DND-41 (cell line): ENCODE measurements around the gene USP50.

Experiments
- ATAC-seq: fragments of 200-7000 bp; cut with Tn5 transposase; 3 replicates; pipeline ENCODE4 v1.9.1; 2021; ENCODE audit warnings: low read depth; ENCODE audit not compliant: insufficient read depth
- DNase-seq: peaks from one replicate; pipeline ENCODE4 v3.0.0-alpha.2; 2020
- H2AFZ ChIP-seq: 2 replicates; pipeline ENCODE4 v1.6.0; 2012; ENCODE audit warnings: low read depth, low read length
- H3K27ac ChIP-seq: 2 replicates; pipeline ENCODE4 v1.5.1; 2012; ENCODE audit warnings: low read length, inconsistent platforms
- H3K27me3 ChIP-seq: fragments of 200-600 bp; sonication (generic); 2 replicates; pipeline ENCODE4 v1.6.0; 2012; ENCODE audit warnings: low read length, mild to moderate bottlenecking, inconsistent platforms; ENCODE audit not compliant: insufficient read depth, poor library complexity
- H3K36me3 ChIP-seq: 2 replicates; pipeline ENCODE4 v1.5.1; 2012; ENCODE audit warnings: low read length, inconsistent platforms; ENCODE audit not compliant: insufficient read depth
- H3K4me1 ChIP-seq: 2 replicates; pipeline ENCODE4 v1.5.1; 2012; ENCODE audit warnings: mild to moderate bottlenecking, low read length; ENCODE audit not compliant: insufficient read depth
- H3K4me2 ChIP-seq: 2 replicates; pipeline ENCODE4 v1.6.0; 2012; ENCODE audit warnings: mild to moderate bottlenecking, moderate library complexity, low read length, inconsistent platforms; ENCODE audit not compliant: insufficient read depth
- H3K4me3 ChIP-seq, 2 experiments: fragments of 200-600 bp in 1 of 2; shearing (Covaris generic) in 1 of 2; 2 replicates each; pipeline ENCODE4 v1.5.1; 2012 to 2016; ENCODE audit warnings: inconsistent platforms in 2 of 2, low read length in 2 of 2, mild to moderate bottlenecking in 2 of 2, low read depth in 1 of 2, moderate library complexity in 1 of 2
- H3K79me2 ChIP-seq: 2 replicates; pipeline ENCODE4 v1.6.0; 2012; ENCODE audit warnings: low read length, inconsistent platforms; ENCODE audit not compliant: insufficient read depth
- H3K9ac ChIP-seq: 2 replicates; pipeline ENCODE4 v1.6.0; 2012; ENCODE audit warnings: low read depth, mild to moderate bottlenecking, inconsistent platforms, low read length, moderate library complexity
- H3K9me3 ChIP-seq: 2 replicates; pipeline ENCODE4 v1.5.1; 2012; ENCODE audit warnings: low read length, moderate library complexity, mild to moderate bottlenecking, inconsistent platforms; ENCODE audit not compliant: insufficient read depth, severe bottlenecking
- H4K20me1 ChIP-seq: 2 replicates; pipeline ENCODE4 v1.6.0; 2012; ENCODE audit warnings: low read length; ENCODE audit not compliant: insufficient read depth
- EZH2 ChIP-seq: IDR thresholded peaks from 3 replicates; pipeline ENCODE4 v1.6.1; 2012; ENCODE audit warnings: borderline replicate concordance, low read depth, mild to moderate bottlenecking, moderate library complexity, low read length, inconsistent platforms; ENCODE audit not compliant: severe bottlenecking
- TF ChIP-seq, protein P1 (sequence below): IDR thresholded peaks from 2 replicates; pipeline ENCODE4 v1.5.1; 2012; ENCODE audit warnings: borderline replicate concordance, low read length, moderate library complexity, mild to moderate bottlenecking; ENCODE audit not compliant: poor library complexity, severe bottlenecking; ENCODE audit errors: extremely low read depth

Gene USP50

DNA sequence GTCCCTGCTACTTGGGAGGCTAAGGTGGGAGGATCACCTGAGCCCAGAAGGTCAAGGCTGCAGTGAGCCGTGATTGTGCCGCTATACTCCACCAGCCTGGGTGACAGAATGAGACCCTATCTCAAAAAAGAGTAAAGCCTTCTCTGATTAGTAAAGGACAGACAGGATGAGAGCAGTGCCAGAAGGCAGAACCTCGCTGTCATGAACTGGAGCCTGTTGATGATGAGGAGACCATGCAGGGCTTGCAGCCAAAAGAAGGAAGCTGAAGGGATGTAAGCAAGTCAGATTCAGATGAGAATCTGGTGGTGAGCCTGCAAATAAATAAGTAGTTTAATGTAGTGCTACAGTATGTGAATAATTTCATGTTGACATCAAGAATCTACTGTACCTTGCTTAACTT lies 52.8 kb downstream of the USP50 start:
- DNase-seq (no peak), ATAC-seq (no peak)
- TF ChIP-seq, protein P1, sequence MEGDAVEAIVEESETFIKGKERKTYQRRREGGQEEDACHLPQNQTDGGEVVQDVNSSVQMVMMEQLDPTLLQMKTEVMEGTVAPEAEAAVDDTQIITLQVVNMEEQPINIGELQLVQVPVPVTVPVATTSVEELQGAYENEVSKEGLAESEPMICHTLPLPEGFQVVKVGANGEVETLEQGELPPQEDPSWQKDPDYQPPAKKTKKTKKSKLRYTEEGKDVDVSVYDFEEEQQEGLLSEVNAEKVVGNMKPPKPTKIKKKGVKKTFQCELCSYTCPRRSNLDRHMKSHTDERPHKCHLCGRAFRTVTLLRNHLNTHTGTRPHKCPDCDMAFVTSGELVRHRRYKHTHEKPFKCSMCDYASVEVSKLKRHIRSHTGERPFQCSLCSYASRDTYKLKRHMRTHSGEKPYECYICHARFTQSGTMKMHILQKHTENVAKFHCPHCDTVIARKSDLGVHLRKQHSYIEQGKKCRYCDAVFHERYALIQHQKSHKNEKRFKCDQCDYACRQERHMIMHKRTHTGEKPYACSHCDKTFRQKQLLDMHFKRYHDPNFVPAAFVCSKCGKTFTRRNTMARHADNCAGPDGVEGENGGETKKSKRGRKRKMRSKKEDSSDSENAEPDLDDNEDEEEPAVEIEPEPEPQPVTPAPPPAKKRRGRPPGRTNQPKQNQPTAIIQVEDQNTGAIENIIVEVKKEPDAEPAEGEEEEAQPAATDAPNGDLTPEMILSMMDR: no peak
- TF ChIP-seq EZH2: no peak
- H3K9ac ChIP-seq: no peak overlapping the region
- H3K9me3 ChIP-seq: no peaks in the 10 kb centered on the region
- no peaks in the 10 kb centered on the region for H3K4me1 ChIP-seq
- H4K20me1 ChIP-seq: no peaks in the 10 kb centered on the region
- no peaks in the 10 kb centered on the region for H3K27me3 ChIP-seq
- H3K27ac ChIP-seq: no peak overlapping the region
- H2AFZ ChIP-seq: no peak overlapping the region
- H3K4me2 ChIP-seq: no peak overlapping the region
- peaks cover 67% of the 10 kb centered on the region for H3K36me3 ChIP-seq
- H3K79me2 ChIP-seq: no peaks in the 10 kb centered on the region
- no peak overlapping the region for H3K4me3 ChIP-seq

- H3K79me2 ChIP-seq: no peaks in the 10 kb centered on the region
- H3K9ac ChIP-seq: no peak overlapping the region
- no peak overlapping the region for H3K4me2 ChIP-seq
- H3K36me3 ChIP-seq: peaks cover 52% of the 10 kb centered on the region
- no peaks in the 10 kb centered on the region for H3K27me3 ChIP-seq
- DNase-seq (no peak), ATAC-seq (no peak)
- H4K20me1 ChIP-seq: no peaks in the 10 kb centered on the region
- H3K9me3 ChIP-seq: no peaks in the 10 kb centered on the region
- no peak overlapping the region for H3K27ac ChIP-seq
- TF ChIP-seq, protein P1: no peak
- no peak for TF ChIP-seq EZH2
- H2AFZ ChIP-seq: no peak overlapping the region
- H3K4me1 ChIP-seq: no peaks in the 10 kb centered on the region
- H3K4me3 ChIP-seq: no peak overlapping the region
Observed at GRCh38 chr15:50487287-50487686, 59.2 kb downstream of the USP50 start.

DNA sequence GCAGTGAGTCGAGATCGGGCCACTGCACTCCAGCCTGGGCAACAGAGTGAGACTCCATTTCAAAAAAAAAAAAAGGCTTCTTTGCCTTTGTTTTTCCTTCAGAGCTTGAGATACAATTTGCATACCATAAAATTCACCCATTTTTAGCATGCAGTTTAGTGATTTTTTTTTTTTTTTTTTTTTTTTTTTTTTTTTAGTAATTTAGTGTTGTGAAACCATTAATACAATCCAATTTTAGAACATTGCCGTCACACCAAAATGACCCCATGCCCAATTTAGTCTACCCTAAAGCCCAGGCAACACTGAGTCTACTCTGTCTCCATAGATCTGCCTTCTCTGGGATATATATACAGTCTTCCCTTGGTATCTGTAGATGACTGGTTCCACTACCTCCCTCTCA lies 61.1 kb downstream of the USP50 start:
- no peak overlapping the region for H3K4me2 ChIP-seq
- H3K36me3 ChIP-seq: peaks cover 51% of the 10 kb centered on the region
- H3K9me3 ChIP-seq: no peaks in the 10 kb centered on the region
- ATAC-seq (no peak), DNase-seq (no peak)
- no peaks in the 10 kb centered on the region for H4K20me1 ChIP-seq
- H3K79me2 ChIP-seq: no peaks in the 10 kb centered on the region
- no peak overlapping the region for H3K4me3 ChIP-seq
- no peak for TF ChIP-seq EZH2
- TF ChIP-seq, protein P1: no peak
- H3K4me1 ChIP-seq: no peaks in the 10 kb centered on the region
- no peaks in the 10 kb centered on the region for H3K27me3 ChIP-seq
- no peak overlapping the region for H3K27ac ChIP-seq
- no peak overlapping the region for H3K9ac ChIP-seq
- H2AFZ ChIP-seq: no peak overlapping the region

DNA sequence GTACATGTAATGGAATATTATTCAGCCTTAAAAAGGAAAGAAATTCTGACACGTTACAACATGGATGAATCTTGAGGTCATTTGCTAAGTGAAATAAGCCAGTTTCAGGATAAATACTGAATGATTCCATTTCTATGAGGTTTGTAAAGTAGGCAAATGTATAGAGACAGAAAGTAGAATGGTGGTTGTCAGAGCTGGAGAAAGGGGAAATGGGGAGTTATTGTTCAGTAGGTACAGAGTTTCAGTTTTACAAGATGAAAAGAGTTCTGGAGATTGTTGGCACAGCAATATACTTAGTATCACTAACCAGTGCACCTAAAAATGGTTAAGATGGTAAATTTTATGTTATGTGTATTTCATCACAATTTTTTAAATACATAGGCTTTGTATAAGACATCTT lies 61.7 kb downstream of the USP50 start:
- Histone ChIP-seq H2AFZ (no peak overlapping the region), H4K20me1 (no peaks in the 10 kb centered on the region), H3K4me2 (no peak overlapping the region), H3K36me3 (peaks cover 51% of the 10 kb centered on the region), H3K79me2 (no peaks in the 10 kb centered on the region), H3K4me1 (no peaks in the 10 kb centered on the region), H3K27ac (no peak overlapping the region), H3K9me3 (no peaks in the 10 kb centered on the region), H3K27me3 (no peaks in the 10 kb centered on the region), H3K9ac (no peak overlapping the region), H3K4me3 (no peak overlapping the region)
- DNase-seq (no peak), ATAC-seq (no peak)
- TF ChIP-seq EZH2: no peak
- TF ChIP-seq, protein P1: no peak
